Eye (tissue), 1 donor: ENCODE results near the gene TMEM131L.
"Not testable (repeated sequence)": the region's sequence is repeated elsewhere in the genome, so short reads cannot be mapped to it uniquely, and the experiment has no call there.

ENCODE experiments used
- DNase-seq: peaks from one replicate; pipeline ENCODE4 v3.0.0-alpha.2; 2015

TMEM131L gene

DNA sequence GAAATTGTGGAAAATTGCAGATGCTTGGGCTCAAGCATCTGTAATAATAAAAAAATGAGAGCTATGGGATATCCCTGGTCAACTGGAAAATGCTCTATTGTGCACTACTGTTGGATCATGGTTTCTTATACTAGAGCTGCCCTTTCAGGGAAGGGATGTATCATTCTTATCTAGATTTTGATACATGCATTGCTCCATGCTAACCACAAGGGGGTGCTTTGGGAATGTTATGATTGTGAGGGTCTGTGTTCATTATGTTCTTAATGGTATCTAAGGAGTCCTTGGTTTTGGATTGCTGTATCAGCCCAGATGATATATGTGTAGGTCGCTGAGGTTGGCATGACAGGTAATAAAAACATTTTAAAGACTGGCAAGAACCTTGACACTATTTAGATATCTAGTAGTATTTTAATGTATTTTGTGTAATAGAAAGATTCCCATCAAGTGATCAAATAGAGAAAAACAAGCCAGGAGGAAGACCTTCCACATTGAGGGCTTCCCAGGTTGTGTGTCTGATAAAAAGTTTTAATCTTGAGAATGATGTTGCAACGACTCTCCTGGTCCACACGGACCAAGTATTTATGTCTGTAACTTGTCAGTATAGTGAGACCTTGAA, 168.7 kb downstream of the TMEM131L start:
- DNase-seq: peak; percentile 49

DNA sequence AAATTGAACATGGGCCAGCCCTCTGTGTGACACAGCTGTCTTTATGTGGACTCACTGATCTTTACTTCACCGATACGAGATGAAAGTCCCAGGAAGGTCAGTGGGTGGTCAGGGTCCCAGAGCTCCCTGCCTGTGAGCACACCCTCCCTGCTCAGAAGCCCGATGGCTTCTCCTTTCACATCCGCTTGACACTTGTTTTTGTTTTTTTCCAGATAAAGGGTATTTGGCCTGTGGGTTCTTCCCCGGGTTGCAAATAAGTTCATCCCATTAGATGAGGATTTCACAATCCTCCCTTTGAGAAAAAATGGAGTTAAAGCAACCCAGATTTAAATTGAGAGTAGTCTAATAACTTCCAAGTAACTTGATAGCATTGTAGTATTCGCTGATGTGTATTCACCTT, 169.7 kb downstream of the TMEM131L start:
- no peak for DNase-seq

DNA sequence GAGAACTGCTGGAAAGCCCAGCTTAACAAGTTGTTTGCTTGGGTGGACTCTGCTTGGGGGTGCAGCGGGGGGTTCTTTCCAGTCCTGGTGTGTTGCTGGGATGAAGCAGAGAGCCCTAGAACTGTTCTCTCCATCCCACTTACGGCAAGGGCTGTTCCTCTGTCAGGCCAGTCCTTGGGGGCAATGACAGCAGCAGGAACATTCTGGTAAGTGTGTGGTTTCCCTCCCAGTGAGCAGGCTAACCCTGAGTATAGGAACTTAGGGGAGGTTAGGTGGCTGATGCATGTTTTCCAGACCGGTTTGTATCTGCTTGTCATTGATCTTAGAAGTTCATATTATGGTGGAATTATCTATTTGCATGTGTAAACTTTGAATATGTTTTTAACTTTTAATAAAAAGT, 171.0 kb downstream of the TMEM131L start:
- DNase-seq: no peak

DNA sequence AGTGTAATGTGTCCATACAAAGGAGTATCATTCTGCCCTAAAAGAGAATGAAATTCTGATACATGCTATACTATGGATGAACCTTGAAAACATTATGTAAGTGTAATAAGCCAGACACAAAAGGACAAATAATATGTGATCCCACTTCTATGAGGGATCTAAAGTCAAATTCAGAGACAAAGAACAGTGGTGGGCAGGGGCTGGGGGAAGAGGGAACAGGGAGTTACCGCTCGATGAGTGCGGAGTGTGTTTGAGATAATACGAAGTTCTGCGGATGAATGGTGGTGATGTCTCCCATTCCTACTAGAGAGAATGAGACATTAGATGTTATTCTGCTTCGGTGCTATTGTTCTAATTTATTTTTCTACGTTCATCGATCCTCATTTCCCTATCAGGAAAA, 171.9 kb downstream of the TMEM131L start:
- no peak for DNase-seq

DNA sequence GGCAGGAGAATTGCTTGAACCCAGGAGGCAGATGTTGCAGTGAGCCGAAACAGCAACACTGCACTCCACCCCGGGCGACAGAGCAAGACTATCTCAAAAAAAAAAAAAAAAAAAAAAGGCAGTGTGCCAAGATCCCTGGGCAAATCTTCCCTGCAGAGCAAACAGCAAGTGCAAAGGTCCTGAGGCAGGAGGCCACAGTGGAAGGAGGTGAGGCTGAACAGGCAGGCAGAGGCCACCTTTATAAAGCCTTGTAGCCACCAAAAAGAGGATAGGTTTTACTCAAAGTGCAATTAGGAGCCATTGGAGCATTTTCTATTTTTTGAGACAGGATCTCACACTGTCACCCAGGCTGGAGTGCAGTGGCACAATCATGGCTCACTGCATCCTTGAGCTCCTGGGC, 172.8 kb downstream of the TMEM131L start:
- DNase-seq: no peak

DNA sequence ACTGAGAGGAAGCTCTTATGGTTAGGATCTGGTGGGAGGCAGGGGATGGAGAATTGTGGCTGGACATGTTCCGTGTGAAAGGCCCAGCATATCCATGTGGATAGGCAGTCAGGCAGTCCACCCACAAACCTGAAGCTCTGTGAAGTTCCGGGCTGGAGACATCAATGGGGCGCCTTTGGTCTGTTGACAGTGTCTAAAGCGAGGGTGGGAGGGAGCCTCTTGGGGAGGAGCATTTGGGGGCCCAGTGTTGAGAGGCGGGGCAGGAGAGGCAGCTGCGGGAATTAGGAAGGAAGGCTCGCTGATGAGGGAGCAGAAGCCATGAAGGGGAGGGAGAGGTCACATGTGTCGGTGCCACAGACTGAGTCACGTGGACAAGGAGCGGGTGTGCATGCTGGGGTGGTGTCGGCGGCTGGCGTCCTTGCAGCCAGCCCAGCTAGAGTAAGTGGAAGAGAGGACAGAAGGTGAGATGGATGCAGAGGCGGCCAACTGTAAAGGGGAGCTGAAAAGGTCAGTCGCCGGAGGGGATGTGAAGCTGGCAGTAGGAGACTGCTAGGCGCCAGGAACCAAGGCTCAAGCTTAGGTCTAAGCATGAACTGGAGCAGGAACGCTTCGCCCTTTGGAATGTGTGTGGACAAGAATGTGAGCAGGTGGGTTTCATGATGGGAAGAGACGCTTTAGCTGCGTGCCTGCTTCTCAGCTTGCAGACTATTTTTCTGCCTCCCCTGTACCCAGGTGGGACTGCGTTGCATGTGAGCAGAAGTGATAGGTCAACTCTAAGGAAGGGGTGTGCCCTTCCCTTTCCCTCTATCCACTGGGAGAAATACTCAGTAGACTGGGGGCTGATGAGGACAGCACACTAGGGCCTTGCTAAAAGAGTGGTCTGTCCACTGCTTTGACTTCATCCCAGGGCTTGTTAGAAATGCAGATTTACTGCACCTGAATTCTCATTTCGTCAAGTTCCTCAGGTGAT, 174.0 kb downstream of the TMEM131L start:
- DNase-seq: peak; percentile 49

DNA sequence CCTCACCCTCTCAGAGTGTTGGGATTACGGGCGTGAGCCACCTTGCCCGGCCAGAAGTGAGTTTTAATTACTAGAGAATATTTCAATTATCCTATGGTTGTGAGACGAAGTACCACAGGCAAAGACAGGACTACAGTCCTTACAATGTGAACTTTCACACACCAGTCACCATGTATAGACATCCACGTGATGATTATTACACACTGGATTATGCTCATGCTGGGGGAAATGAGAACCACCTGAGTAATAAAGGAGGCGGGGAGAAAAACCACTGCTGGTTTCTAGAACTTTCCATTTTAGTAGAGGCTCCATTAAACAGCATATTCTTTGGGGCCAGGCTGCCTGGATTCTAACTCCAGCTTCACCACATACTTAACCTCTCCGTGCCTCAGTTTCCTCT, 175.4 kb downstream of the TMEM131L start:
- DNase-seq: no peak

DNA sequence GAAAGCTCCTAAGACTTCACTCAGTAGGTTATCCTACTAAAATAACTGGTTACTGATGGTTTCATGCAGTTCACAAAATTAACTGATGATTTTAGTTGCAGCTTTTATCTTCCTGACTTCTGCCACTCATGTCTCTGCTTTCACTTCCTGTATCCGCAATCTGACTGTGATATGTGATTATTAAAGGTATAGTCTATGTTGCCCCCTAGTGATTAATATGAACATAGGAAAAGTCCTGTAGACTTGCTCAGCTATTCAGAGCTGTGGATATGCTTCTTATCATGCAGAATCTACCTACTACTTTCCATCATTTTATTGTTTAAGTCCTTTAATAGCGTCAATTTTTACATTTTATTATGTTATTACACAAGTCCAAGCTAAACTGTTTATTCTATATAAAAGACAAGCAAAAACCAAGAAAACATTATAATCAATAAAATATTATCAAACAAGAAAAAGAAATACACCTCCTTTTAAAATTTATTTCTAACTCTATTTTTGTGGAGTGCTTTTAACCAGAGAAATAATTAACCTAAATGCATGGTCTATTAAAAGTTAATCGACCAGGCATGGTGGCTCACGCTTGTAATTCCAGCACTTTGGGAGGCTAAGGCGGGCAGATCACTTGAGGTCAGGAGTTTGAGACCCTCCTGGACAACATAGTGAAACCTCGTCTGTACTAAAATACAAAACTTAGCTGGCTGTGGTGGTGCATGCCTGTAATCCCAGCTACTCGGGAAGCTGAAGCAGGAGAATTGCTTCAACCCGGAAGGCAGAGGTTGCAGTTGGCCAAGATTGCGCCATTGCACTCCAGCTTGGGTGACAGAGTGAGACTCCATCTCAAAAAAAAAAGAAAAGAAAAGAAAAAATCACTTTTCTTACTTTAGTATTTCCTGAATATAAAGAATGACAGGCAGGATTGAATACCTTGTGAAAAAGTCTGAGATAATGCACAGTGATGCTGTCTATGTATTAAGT, 177.5 kb downstream of the TMEM131L start:
- DNase-seq: peak; percentile 60

DNA sequence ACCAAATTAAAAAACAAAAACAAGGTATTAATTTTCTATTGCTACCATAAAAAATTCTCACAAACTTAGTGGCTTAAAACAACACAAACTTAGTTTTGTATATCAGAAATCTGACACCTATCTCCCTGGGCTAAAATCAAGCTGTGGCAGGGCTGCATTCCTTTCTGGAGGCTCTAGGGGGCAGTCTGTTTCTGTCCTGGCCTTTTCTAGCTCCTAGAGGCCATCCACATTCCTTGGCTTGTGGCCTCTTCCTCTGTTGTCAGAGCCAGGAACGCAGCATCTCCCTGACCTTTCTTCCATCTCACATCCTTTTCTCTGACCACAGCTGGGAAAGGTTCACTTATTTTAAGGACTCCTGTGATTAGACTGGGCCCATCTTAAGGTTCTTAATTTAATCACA, 179.0 kb downstream of the TMEM131L start:
- DNase-seq: no peak

DNA sequence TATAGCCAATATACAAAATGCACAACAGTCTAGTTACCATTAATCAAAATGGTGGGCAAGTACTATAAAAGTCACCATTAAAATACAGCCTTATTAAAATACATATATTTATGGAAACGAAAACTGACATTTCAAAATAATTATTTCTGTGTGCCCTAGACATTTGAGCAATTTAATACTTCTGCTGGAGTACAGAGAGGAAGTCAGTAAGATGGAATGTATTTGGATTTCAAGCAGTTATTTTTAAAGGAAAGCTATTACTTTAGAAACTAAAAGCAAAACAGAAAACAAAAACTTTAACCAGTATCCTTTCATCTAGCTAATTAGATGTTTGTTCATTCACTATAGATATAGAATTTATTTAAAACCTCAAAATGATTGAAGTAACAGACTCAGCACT, 180.1 kb downstream of the TMEM131L start:
- DNase-seq: no peak

DNA sequence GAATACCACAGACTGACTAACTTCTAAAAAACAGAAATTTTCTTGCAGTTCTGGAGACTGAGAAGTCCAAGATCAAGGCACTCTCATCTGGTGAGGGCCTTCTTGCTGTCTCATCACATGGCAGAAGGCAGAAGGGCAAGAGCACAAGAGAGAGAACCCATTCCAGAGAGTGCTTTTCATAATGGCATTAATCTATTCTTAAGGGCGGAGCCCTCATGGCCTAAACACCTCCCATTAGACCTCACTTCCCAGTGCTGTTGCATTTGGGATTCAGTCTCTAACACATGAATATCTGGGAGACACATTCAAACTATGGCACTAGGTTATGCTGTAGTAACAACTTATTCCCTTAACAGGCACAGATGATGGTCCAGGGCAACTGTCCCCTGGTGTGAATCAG, 180.8 kb downstream of the TMEM131L start:
- no peak for DNase-seq

DNA sequence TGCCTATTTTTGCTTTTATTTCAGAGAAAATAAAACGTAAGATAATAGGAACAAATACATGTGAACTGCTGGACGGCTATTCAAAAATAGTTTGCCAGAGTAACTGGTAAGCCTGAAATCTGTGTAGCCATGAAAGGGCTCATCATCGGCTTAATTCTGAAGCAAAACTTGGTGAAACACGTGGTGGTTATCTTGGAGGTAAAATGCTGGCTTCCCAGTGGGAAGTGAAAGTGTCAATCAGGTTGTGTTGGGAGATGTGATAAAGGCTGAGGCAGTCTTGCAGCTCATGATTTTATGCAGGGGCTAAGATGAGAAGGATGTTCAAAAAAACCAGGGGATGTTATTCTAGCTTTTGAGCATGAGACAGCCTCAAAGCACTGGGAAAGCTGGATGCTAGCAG, 181.8 kb downstream of the TMEM131L start:
- no peak for DNase-seq

DNA sequence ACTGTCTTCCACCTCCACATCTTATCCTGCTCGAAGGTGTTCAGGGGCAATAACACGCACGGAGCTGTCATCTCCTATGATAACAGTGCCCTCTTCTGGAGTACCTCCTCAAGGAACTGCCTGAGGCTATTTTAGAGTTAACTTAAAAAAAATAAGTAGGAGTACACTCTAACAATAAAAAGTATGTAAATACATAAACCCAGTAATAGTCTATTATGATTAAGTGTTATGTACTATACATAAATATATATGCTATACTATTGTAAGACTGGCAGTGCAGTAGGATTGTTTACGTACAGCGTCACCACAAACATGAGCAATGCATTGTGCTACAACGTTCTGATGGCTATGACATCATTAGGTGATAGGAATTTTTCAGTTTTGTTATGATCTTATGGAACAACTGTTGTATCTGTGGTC, 183.4 kb downstream of the TMEM131L start:
- DNase-seq: no peak

DNA sequence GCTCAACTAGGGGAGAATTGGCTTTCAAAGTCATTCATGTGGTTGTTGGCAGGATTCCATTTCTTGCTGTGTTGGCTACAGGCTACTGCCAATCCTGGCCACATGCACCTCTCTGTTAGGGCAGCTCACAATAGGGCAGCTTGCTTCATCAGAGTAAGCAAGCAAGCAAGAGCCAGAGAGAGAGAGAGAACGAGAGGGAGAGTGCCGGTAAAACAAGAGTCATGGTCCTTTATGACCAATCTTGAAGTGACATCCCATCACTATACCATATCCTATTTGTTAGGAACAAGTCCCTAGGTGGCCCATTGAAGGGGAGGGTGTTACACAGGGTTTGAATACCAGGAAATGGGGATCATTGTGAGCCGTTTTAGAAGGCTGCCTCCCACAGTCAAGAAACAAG, 185.0 kb downstream of the TMEM131L start:
- DNase-seq: no peak

DNA sequence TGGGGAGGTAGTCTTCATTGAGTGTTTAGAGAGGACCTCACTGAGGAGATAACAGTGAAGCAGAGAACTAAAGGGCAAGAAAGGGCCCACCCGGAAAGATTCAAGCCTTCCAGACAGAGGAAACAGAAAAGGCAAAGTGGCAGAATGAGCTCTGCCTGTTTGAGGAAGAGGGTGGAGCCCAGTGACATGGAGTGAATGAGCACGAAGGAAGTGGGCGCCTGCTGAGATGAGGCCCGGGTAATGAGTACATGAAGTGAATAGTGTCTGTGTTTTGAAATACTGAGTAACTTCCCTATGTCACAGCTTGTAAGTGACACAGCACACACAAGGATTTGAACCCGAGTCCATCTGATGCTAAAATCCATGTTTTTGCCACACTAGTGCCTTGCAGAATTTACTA, 185.4 kb downstream of the TMEM131L start:
- no peak for DNase-seq

DNA sequence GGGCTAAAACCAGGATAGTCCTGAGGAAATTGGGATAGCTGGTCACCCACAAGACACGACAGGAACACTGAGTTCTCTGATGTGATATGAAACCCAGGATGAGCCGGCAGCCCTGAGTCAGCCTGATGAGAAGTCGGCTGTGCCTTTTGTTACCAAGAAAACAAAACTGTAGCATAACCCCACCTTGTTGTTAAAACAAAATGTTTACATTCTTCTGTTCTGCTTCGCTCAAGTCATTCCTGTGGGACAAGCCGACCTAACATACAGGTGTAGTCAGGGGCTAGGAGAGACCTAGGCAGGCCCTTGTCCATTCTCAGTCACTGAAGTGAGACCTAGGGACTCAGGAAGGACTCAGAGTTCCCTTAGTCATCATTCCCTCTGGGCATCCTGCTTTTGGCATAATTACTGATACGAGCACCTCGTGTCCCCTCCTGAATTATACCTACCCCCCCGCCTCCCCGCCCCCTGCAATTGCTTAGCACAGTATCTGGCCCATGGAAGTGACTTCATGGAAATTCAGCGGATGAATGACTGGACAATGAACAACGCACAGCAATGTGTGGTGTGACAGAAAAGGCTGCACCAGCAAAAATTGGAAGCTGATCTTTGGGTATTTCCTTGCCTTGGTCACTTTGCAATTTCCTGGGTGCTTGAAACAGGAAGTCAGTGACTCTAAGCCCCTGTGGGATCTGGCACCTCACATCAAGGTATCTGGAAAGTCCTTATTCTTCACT, 186.1 kb downstream of the TMEM131L start:
- no peak for DNase-seq

DNA sequence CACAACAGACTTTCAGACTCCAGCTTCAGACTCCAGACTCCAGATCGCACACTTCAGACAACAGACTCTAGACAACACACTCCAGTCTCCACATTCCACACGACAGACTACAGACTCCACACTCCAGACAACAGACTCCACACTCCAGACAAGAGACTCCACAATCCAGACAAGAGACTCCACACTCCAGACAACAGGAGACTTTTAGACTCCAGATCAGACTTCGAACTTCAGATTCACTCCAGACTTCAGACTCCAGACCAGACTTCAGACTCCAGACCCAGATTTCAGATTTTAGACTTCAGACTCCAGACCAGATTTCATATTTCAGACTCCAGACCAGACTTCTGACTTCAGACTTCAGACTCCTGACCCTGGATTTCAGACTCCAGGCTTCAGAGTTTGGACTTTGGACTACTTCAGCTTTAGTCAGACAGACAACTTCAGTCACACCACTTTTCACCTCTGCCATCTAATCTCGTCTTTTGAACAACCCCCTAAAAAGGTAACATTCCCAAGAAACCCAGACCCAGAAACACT, 188.9 kb downstream of the TMEM131L start:
- DNase-seq: no peak

DNA sequence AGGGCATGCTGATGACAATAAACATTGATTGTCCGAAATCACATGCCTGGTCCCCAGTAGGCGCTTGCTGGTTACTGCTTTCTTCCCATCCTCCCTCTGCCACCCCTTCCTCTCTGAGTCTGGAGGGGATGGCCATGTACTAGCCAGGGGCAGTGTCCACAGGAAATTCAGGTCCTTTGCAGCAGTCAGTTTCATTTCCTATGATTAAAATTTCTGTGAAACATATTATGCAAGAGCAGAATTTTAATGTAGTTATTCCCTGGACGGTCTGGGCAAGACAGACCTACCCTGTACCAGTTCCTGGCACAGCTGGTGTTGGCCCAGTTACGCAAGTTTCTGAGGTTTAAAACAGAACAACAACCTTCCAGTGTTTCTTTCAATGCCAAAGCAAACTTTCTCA, 189.8 kb downstream of the TMEM131L start:
- no peak for DNase-seq

DNA sequence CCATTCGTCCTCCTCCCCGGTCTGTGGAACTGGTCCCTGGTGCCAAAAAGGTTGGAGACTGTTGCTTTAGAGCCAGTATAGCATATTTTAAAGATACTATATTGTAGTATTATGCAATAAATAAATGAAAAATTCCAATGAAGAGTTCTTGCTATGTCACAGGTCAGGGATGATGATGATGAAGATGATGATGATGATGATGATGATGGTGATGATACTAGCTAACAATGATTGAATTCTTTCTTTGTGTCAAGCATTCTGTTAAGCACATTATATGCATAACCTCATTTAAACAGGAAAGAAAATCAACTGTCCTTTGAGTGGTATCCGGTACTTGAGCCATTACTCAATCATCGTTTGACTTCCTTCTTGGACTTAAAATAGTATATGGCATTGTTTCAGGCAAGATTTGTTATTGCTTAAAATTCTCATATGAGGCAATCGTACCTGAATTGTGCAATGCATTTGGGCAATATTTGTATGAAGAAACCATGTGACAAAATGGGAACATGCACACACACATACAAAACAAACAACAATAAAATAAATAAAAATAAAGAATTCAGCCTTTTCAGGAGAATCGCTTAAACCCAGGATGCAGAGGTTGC, 195.2 kb downstream of the TMEM131L start:
- no peak for DNase-seq

DNA sequence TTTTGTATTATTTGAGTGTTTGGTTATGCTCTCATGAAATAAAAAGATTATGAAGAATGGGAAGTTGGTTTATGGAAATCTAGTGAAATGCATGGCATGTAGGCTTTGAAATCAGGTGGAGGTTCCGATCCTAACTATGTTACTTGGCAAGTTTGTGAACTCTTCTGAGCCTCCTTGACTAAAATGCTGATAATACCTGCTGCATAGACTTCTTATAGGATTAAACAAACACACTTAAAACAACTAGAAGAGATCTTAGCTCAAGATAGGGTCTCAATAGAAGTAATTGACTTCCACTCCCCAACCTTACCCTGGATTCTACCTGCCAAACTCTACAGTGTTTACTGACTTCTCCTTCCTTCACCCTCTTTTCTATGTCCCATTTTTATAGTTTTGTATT, 195.7 kb downstream of the TMEM131L start:
- DNase-seq: no peak

DNA sequence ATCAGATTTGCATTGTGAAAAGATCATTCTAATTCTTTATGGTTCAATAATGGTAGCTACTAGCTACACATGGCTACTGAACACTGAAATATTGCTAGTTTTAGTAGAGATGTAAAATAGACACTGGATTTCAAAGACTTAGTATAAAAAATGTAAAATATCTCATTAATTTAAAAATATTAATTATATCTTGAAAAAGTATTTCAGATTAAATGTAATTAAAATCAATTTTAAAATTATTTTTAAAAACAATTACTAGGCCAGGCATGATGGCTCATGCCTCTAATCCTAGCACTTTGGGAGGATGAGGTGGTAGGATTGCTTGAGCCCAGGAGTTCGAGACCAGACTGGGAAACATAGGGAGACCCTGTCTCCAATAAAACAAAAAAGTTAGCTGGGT, 197.5 kb downstream of the TMEM131L start:
- DNase-seq: no peak

DNA sequence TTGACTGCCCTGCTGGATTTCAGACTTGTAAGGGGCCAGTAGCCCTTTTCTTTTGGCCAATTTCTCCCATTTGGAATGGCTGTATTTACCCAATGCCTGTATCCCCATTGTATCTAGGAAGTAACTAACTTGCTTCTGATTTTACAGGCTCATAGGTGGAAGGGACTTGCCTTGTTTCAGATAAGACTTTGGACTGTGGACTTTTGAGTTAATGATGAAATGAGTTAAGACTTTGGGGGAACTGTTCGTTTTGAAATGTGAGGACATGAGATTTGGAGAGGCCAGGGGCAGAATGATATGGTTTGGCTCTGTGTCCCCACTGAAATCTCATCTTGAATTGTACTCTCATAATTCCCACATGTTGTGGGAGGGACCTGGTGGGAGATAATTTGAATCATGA, 200.3 kb downstream of the TMEM131L start:
- not testable (repeated sequence) for DNase-seq
